22Rv1 (cell line): ENCODE results near the gene HS3ST3A1.

Source experiments
- ZFX ChIP-seq: fragments of 450-650 bp; IDR thresholded peaks from 2 replicates; pipeline ENCODE4 v1.6.1; 2017; ENCODE audit warnings: antibody characterized with exemption, borderline replicate concordance
- TF ChIP-seq, protein P1 (sequence below): fragments of 450-650 bp; IDR thresholded peaks from 2 replicates; pipeline ENCODE4 v1.5.1; 2017; ENCODE audit warnings: mild to moderate bottlenecking

DNA sequence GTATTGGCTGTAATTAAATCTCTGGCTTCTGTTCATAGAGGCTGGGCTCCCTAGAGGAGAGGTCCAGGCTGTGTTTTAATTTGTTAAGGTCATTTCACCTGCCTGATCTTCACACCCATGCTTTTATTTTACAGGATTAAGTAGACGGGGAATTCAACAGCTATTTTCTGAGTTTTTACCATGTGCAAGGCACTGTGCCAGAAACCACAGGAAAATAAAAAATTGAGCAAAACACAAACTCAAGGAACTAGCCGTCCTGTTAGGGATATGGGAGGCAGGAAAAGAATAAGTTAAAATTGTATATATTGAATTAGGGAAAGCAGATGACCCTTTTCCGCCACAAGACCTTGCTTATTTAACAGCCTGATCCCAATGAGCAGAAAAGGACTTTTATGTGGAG lies 29.1 kb downstream of the HS3ST3A1 start:
- TF ChIP-seq, protein P1, sequence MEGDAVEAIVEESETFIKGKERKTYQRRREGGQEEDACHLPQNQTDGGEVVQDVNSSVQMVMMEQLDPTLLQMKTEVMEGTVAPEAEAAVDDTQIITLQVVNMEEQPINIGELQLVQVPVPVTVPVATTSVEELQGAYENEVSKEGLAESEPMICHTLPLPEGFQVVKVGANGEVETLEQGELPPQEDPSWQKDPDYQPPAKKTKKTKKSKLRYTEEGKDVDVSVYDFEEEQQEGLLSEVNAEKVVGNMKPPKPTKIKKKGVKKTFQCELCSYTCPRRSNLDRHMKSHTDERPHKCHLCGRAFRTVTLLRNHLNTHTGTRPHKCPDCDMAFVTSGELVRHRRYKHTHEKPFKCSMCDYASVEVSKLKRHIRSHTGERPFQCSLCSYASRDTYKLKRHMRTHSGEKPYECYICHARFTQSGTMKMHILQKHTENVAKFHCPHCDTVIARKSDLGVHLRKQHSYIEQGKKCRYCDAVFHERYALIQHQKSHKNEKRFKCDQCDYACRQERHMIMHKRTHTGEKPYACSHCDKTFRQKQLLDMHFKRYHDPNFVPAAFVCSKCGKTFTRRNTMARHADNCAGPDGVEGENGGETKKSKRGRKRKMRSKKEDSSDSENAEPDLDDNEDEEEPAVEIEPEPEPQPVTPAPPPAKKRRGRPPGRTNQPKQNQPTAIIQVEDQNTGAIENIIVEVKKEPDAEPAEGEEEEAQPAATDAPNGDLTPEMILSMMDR, result no peak
- no peak for TF ChIP-seq ZFX
